Stimulated activated CD4-positive, alpha-beta T cell treated with anti-CD3 and anti-CD28 coated beads, Interleukin-15, amount 100 ng/mL, for 48 hours (primary cell): ENCODE data around the gene KCNT1.

ENCODE experiments used
- DNase-seq, 2 donors: peaks; one replicate each; pipeline ENCODE4 v3.0.0-alpha.2; 2020; ENCODE audit warnings: low read depth in 2 of 2

Gene KCNT1

DNA sequence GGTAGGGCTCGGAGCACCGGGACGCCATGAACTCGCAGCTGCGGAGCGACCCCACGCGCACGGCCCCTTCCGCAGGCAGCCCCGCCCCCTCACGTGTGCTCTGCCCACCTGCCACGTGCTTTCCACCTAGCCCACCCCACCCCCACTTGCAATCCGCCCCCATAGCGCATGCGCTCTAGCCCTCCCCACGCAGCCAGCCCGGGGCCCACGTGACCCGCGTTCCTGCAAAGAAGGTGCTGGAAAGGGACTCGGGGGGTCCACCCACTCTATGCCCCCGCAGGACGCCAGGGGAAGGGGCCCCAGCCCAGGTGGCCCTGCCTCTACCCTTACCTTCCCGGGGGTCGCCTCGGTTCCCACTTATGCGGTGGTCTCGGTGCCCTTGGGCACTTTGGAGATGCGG is 2.5 kb upstream of the KCNT1 start, which contains the start of gene SOHLH1:
TSS of gene SOHLH1 (minus strand) at position 42 of the 400 bp plus-strand sequence. CDS start at position 28, 14 bp downstream.
- no peak for DNase-seq

DNA sequence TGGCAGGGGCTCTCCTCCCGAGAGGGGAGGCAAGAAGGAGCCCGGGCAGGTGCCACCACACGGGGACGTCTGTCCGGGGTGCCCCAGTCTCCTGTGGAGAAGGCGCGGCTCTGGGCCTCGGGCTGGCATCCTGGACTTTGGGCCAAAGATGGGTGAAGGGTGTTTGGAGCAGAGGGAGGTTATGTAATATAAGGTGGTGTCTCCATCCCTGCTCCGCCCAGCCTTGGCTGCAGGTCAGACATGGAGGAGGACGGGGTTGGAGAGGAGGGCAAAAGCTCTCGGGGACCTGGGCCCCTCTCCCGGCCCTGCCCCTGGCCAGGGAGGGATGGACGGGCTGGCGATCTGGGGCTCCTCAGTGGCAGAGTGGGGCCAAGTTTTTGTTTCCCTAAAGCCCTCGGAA is 1.5 kb upstream of the KCNT1 start:
- DNase-seq: no peak

DNA sequence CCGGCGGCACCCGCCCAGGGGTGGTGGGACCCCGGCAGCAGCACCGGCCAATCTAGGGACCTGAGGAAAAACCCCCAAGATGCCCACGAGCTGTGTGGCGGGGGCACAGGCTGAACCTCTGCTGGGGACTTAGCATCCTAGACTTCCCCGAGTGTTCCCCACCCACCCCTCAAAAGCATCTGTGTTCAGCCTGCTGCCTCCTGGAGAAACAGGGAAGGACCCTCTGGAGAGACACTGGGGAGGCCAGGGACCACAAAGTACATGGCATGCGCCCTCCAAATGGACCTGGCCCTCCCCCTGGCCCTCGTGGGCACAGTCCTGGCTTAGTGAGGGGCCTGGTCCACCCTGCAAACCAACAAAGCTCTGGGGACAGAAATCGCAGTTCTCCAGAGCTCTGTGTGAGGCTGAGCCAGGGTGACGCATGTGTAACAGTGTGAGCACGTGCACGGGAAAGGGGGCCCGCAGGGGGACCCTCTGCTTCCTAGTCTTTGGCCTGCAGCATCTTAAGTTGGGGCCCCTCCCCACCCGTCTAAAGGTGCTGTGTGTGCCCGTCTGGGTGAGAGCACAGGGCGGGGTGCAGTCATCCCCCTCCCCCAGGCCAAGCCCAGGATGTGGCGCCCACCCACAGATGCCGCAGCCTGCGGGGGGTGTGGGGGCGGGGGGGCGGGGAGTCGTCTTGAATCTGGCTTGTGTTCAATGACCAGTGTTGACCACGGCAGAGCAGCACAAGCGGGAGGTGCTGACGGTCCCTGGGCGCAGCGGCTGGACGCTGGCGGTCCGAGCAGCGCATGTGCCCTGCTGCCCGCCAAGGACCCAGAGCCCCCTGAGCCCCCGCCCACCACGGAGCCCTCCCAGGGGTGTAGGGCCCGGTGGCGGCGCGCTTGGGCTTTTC is 672 bp upstream of the KCNT1 start:
- no peak for DNase-seq

- DNase-seq: no peak
Measured at GRCh38 chr9:135703726-135704125, 1.7 kb downstream of the KCNT1 start.

DNA sequence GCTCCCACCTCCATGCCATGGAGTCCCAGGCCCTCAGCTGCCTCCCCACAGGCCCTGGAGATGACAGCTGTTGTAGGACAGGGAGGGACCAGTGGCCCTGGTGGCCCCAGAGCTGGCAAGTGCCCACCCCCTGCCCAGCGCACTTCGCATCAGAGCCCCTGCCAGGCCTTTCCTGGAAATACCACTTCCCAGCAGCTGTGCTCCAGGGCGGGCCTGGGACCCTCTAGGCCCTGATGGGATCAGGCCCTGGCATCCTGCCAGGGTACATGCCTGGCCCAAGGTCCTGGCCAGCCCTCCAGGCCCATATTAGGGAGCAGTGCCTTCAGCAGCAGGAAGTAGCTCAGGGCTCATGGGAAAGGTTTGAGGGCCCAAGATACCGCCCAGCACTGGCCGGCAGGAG is 2.5 kb downstream of the KCNT1 start:
- no peak for DNase-seq

DNA sequence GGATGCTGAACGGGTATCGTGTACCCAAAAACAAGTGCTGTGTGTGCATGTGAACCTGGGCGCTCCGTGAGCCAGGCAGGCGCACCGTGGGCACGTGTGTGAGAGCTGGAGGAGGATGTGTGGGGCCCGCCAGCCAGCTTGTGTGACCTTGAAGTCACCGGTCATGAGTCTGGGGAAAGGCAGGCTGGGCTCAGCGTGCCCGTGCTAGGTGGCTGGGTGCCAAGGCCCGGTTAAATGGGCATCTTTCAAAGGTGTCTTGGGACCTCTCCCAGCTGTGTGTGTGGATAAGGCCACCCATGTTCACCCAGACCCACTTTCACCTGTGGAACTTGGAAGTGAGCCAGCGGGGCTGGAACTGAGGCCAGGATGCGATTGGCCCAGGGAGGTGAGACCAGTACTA is 3.4 kb downstream of the KCNT1 start:
- no peak for DNase-seq

DNA sequence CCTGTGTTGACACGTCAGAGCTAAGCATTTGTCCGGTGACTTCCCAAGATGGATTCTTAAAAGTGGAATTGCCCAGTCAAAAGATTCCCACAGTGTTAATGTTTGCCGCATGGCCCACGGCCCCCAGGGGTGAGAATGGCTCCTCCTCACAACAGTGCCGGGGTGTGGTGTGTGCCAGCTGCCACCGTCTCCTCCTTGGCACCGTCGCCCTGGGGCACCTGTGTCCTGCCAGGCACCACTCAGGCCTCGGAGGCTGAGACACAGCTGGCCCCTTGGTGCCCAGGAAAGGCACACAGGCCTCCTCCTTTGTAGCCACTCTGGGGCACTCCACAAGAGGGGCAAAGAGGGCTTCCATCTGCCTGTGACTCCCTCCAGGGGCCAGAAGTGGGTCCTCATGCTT is 4.3 kb downstream of the KCNT1 start:
- DNase-seq: no peak

DNA sequence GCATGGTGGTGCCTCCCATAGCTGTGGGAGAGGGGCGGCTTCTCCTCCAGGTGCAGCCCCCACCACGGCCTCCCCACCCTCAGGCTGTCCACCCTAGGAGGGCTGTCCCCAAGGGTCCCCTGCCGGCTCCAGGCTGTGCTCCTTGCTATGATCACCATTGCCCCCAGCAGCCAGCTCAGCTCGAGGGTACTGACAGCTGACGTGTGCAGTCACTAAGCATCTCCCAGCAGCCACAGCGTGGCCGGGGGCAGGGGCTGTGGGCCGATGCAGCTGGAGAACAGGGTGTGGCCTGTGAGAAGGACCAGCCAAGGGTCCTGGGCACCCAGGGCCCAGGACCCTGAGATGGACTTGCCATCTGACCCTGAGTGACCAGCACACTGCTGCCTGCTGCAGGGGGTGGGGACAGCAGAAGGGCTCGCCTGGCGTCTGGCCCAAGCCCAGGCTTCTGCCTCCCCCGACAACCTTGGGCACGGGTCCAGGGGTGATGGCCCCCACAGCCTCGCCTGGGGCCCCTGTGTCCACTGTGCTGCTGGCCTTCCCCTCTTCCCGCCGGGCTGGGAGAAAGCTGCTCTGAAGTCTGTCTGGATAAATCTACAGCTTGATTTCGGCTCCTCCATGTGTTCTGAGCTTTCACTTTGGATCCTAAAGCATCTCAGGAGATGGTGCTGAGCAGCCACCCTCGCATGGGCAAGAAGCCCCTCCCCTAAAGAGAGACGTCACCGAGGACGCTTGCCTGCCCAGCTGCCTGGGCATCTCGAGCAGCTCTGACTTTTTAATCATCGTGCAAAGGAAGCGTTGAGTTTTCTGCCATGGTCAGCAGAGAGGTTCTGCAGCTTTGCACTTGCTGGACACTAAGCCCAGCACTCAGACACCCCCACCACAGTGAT is 5.5 kb downstream of the KCNT1 start:
- DNase-seq: no peak

DNA sequence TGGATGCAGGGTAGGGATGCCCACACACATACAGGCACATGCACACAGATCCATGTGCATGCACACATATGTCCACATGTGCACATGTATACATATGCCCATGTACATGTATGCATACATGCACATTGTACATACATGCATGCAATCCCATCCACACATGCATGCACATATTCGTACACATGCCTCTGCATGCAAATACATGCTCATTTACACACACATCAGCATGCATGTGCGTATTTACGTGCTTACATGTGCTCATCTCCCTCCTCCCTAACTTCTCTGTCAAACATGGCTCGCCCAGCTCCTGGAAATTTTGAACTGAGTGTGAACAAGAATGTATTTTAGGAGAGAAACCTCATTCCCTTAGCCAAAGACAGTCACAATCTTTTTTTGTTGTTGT is 6.2 kb downstream of the KCNT1 start:
- no peak for DNase-seq

- DNase-seq: no peak
Measured at GRCh38 chr9:135711391-135711790, 9.4 kb downstream of the KCNT1 start.

- DNase-seq: no peak
Measured at GRCh38 chr9:135711881-135712280, 9.9 kb downstream of the KCNT1 start.

GRCh38 chr9:135712613-135713295 is 10.8 kb downstream of the KCNT1 start:
- no peak for DNase-seq

DNA sequence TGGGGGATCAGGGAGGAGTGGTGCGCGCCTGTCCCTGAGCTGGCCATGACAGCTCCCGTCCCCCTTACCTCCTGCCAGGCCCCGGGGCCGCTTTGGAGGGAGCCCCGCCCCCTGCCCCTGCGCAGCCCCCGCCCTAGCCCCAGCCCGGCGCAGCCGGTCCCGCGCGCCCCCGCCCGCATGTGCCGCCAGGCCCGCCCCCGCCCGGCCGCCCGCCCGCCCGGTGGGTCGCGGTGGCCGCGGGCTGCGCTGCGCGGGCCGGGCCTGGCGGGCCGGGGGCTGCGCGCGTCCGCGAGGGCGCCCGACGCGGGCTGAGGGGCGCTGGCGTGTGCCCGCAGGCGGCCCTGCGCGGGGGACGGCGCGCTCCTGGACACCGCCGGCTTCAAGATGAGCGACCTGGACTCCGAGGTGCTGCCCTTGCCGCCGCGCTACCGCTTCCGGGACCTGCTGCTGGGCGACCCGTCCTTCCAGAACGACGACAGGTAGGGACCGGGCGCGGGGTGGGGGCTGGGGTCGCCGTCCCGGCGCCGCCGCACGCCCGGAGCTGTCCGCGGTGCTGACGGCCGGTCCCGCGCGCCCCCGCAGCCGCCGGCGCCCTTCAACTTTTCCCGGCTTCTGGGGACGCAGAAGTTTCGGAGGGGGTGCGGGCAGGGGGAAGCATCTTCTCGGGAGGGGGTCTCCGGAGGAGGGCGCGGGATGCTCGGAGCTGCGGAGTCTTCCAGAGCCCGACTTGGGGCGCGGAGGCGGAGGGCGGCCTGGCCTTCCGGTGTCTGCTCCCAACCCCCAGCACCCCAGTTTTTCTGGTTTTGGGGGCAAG is 12.5 kb downstream of the KCNT1 start:
- no peak for DNase-seq

DNA sequence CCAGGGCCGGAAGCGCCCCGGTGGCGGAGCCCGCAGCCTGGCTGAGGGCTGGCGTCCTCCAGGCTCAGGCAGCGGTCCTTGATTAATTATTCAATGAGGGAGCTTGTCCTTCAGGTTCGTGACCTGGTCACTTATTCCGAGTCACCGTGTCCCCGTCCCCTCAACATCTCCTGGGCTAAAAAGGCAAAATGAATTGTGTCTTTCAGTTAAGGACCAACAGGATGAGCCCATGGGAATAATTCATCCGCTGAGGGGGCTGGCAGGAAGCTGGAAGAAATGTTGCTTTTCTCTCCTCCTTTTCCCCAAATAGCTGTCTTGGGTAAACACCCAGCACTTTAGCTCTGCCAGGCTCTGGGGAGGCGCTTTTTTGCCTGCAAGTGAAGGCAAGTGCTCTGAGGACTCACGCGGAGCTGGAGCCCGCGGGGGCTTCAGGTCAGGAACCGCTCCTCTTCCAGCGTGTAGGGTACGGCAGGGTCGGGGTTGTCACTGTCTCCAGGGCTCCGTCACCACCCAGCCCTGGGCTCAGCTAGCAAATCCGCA is 13.1 kb downstream of the KCNT1 start:
- DNase-seq: no peak

- DNase-seq: no peak
Measured at GRCh38 chr9:135716045-135716444, 14.1 kb downstream of the KCNT1 start.

GRCh38 chr9:135717410-135717809 is 15.4 kb downstream of the KCNT1 start:
- no peak for DNase-seq

- DNase-seq: no peak
Measured at GRCh38 chr9:135718616-135719015, 16.6 kb downstream of the KCNT1 start.

GRCh38 chr9:135719472-135719871 is 17.5 kb downstream of the KCNT1 start:
- no peak for DNase-seq

- DNase-seq: no peak
Measured at GRCh38 chr9:135722365-135722764, 20.4 kb downstream of the KCNT1 start.

GRCh38 chr9:135724186-135724787 is 22.3 kb downstream of the KCNT1 start:
- no peak for DNase-seq
